GM23338 (cell line): ENCODE measurements around the gene MAGI1. TPM values are rescaled to one million over a fixed set of nuclear protein-coding genes. Genes with fewer than 3 reads are reported as not detected.

ENCODE experiments used
- ATAC-seq: fragments of 200-7000 bp; cut with Tn5 transposase; 3 replicates; pipeline ENCODE4 v1.9.1; 2020
- DNase-seq: peaks from one replicate; pipeline ENCODE4 v3.0.0-alpha.2; 2015; ENCODE audit warnings: low spot score
- H2AFZ ChIP-seq: fragments of 200-600 bp; sonication (generic); 2 replicates; pipeline ENCODE4 v1.8.0; 2016; ENCODE audit warnings: antibody characterized with exemption, mild to moderate bottlenecking, moderate library complexity
- H3F3A ChIP-seq: fragments of 200-600 bp; sonication (generic); replicated peaks from 2 replicates; pipeline ENCODE4 v1.8.0; 2017; ENCODE audit warnings: antibody characterized with exemption, mixed run types, low read depth
- H3K27ac ChIP-seq: fragments of 200-600 bp; sonication (generic); 2 replicates; pipeline ENCODE4 v1.6.1; 2016; ENCODE audit warnings: low read depth
- H3K27me3 ChIP-seq: fragments of 200-600 bp; sonication (generic); 2 replicates; pipeline ENCODE4 v1.8.0; 2016; ENCODE audit warnings: mild to moderate bottlenecking, mixed run types, moderate library complexity; ENCODE audit not compliant: insufficient read depth
- H3K36me3 ChIP-seq: fragments of 200-600 bp; sonication (generic); 2 replicates; pipeline ENCODE4 v1.8.0; 2016; ENCODE audit warnings: mild to moderate bottlenecking; ENCODE audit not compliant: insufficient read depth
- H3K4me1 ChIP-seq: fragments of 200-600 bp; sonication (generic); 2 replicates; pipeline ENCODE4 v1.8.0; 2016; ENCODE audit warnings: mild to moderate bottlenecking, moderate library complexity; ENCODE audit not compliant: insufficient read depth
- H3K4me2 ChIP-seq: fragments of 200-600 bp; sonication (generic); 2 replicates; pipeline ENCODE4 v1.7.1; 2017; ENCODE audit warnings: mixed run types
- H3K4me3 ChIP-seq: fragments of 200-600 bp; sonication (generic); 2 replicates; pipeline ENCODE4 v1.6.1; 2016; ENCODE audit warnings: mixed run types
- H3K79me2 ChIP-seq: fragments of 200-600 bp; sonication (generic); replicated peaks from 2 replicates; pipeline ENCODE4 v1.8.0; 2017; ENCODE audit warnings: mild to moderate bottlenecking; ENCODE audit not compliant: insufficient read depth
- H3K9me2 ChIP-seq: fragments of 200-600 bp; sonication (generic); 2 replicates; pipeline ENCODE4 v1.8.0; 2017; ENCODE audit not compliant: insufficient read depth
- H4K20me1 ChIP-seq: fragments of 200-600 bp; sonication (generic); replicated peaks from 2 replicates; pipeline ENCODE4 v1.8.0; 2017; ENCODE audit warnings: mild to moderate bottlenecking; ENCODE audit not compliant: insufficient read depth
- H3K27ac Mint-ChIP-seq: 2 replicates; pipeline ENCODE4 v1.8.0; 2020; ENCODE audit warnings: inconsistent platforms, mild to moderate bottlenecking, moderate library complexity, mixed read lengths
- H3K27me3 Mint-ChIP-seq: 3 replicates; pipeline ENCODE4 v1.8.0; 2022; ENCODE audit warnings: low read depth, mild to moderate bottlenecking, moderate library complexity, mixed read lengths, inconsistent platforms; ENCODE audit not compliant: insufficient read depth, poor library complexity
- H3K36me3 Mint-ChIP-seq: 3 replicates; pipeline ENCODE4 v1.8.0; 2021; ENCODE audit warnings: low read depth, mild to moderate bottlenecking, inconsistent platforms, moderate library complexity, mixed read lengths
- H3K4me1 Mint-ChIP-seq: 3 replicates; pipeline ENCODE4 v1.8.0; 2020; ENCODE audit warnings: mild to moderate bottlenecking, inconsistent platforms, mixed read lengths
- H3K4me3 Mint-ChIP-seq: 3 replicates; pipeline ENCODE4 v1.8.0; 2021; ENCODE audit warnings: moderate library complexity, mild to moderate bottlenecking, inconsistent platforms, mixed read lengths
- H3K9me3 Mint-ChIP-seq: 3 replicates; pipeline ENCODE4 v1.8.0; 2020; ENCODE audit warnings: moderate library complexity, mild to moderate bottlenecking, inconsistent platforms, mixed read lengths
- CREB1 ChIP-seq: fragments of 250-450 bp; sonication (Bioruptor Pico); IDR thresholded peaks from 2 replicates; pipeline ENCODE4 v1.5.0; 2020; ENCODE audit warnings: low read depth, mild to moderate bottlenecking, moderate library complexity
- CTCF ChIP-seq, 2 experiments: fragments of 200-600 bp in 1 of 2; sonication (generic) in 1 of 2; conservative IDR thresholded peaks; 2 replicates each; pipeline versions ENCODE4 v1.5.1 to v1.6.1; 2016 to 2017; ENCODE audit warnings: antibody characterized with exemption in 2 of 2, low read depth in 2 of 2, mild to moderate bottlenecking in 2 of 2, moderate library complexity in 1 of 2
- ETS1 ChIP-seq: IDR thresholded peaks from 2 replicates; pipeline ENCODE4 v1.6.1; 2016; ENCODE audit warnings: antibody characterized with exemption
- EZH2 ChIP-seq: fragments of 200-600 bp; sonication (generic); IDR thresholded peaks from one replicate; pipeline ENCODE4 v1.8.0; 2017; ENCODE audit warnings: antibody characterized with exemption, mild to moderate bottlenecking, low read depth; ENCODE audit not compliant: unreplicated experiment
- JUNB ChIP-seq: IDR thresholded peaks from one replicate; pipeline ENCODE4 v1.6.1; 2016; ENCODE audit warnings: antibody characterized with exemption; ENCODE audit not compliant: unreplicated experiment
- POLR2AphosphoS5 ChIP-seq: IDR thresholded peaks from 2 replicates; pipeline ENCODE4 v1.6.1; 2016; ENCODE audit warnings: antibody characterized with exemption, low read depth
- REST ChIP-seq: IDR thresholded peaks from one replicate; pipeline ENCODE4 v1.6.1; 2018; ENCODE audit warnings: antibody characterized with exemption; ENCODE audit not compliant: unreplicated experiment
- ZNF114 ChIP-seq: fragments of 250-450 bp; sonication (Bioruptor Pico); IDR thresholded peaks from 2 replicates; pipeline ENCODE4 v1.5.0; 2020; ENCODE audit warnings: mild to moderate bottlenecking, moderate library complexity
- ZNF331 ChIP-seq: fragments of 250-450 bp; sonication (Bioruptor Pico); IDR thresholded peaks from 2 replicates; pipeline ENCODE4 v1.5.0; 2020; ENCODE audit warnings: low read depth, mild to moderate bottlenecking, moderate library complexity
- ZNF462 ChIP-seq: fragments of 250-450 bp; sonication (Bioruptor Pico); IDR thresholded peaks from 2 replicates; pipeline ENCODE4 v1.5.0; 2020; ENCODE audit warnings: mild to moderate bottlenecking, moderate library complexity
- polyA plus RNA-seq: library from polyadenylated mRNA; unstranded; fragments of >200 nt; fragmentation: Nextera tagmentation; extraction: Ambion mirVana; gene quantifications from 2 replicates; pipeline ENCODE4 v1.2.1, GENCODE V29; 2016
- total RNA-seq: library from RNA; depleted of rRNA; stranded (reverse); fragments of >200 nt; shearing (Covaris generic); gene quantifications from 2 replicates; pipeline ENCODE4 v1.2.3, GENCODE V29; 2014

Gene MAGI1
- total and polyA plus RNA-seq, 2 experiments from 2014 or later: 27.4 to 71.2 TPM

- H3F3A ChIP-seq: no peaks in the 10 kb centered on the region
- ATAC-seq (no peak), DNase-seq (no peak)
- H3K9me3 Mint-ChIP-seq: no peaks in the 10 kb centered on the region
- H3K4me1 Mint-ChIP-seq: peaks cover 34% of the 10 kb centered on the region
- H3K4me3 ChIP-seq: no peak overlapping the region
- H2AFZ ChIP-seq: no peak overlapping the region
- H3K27me3 Mint-ChIP-seq: peaks cover 3% of the 10 kb centered on the region
- H3K4me3 Mint-ChIP-seq: no peak overlapping the region
- TF ChIP-seq CTCF (conservative IDR thresholded peaks at IDR 0.05; ENCODE audit: low read depth in 2 of 2) (no peak), CREB1 (no peak)
- no peaks in the 10 kb centered on the region for H4K20me1 ChIP-seq
- no peaks in the 10 kb centered on the region for H3K36me3 Mint-ChIP-seq
- H3K36me3 ChIP-seq: 0 out of 2 replicates have a peak, but pooled peaks cover 3% of the 10 kb centered on the region
- no peaks in the 10 kb centered on the region for H3K9me2 ChIP-seq
- H3K27ac Mint-ChIP-seq: no peak overlapping the region
- peaks cover 36% of the 10 kb centered on the region for H3K4me1 ChIP-seq
- no peaks in the 10 kb centered on the region for H3K27me3 ChIP-seq
- H3K4me2 ChIP-seq: no peak overlapping the region
- H3K79me2 ChIP-seq: no peaks in the 10 kb centered on the region
- H3K27ac ChIP-seq: no peak overlapping the region
Measured at GRCh38 chr3:66050821-66051220, 12.1 kb upstream of the MAGI1 start.

- Mint-ChIP-seq H3K27me3 (peaks cover 3% of the 10 kb centered on the region), H3K4me3 (no peak overlapping the region), H3K36me3 (no peaks in the 10 kb centered on the region), H3K27ac (no peak overlapping the region), H3K4me1 (peaks cover 13% of the 10 kb centered on the region), H3K9me3 (no peaks in the 10 kb centered on the region)
- Histone ChIP-seq H3K27me3 (no peaks in the 10 kb centered on the region), H3K36me3 (0 out of 2 replicates have a peak, but pooled peaks cover 3% of the 10 kb centered on the region), H3K4me1 (peaks cover 10% of the 10 kb centered on the region), H3K9me2 (no peaks in the 10 kb centered on the region), H3F3A (no peaks in the 10 kb centered on the region), H4K20me1 (no peaks in the 10 kb centered on the region), H3K27ac (no peak overlapping the region), H2AFZ (no peak overlapping the region), H3K4me3 (no peak overlapping the region), H3K79me2 (no peaks in the 10 kb centered on the region), H3K4me2 (no peak overlapping the region)
- DNase-seq: no peak
- ATAC-seq: no peak
- no peak for TF ChIP-seq JUNB
- TF ChIP-seq ZNF114 (CRISPR knock-in tag): no peak
- no peak for TF ChIP-seq ZNF331 (CRISPR knock-in tag)
- TF ChIP-seq EZH2: no peak
- no peak for TF ChIP-seq ZNF462 (CRISPR knock-in tag)
- TF ChIP-seq POLR2AphosphoS5: no peak
- TF ChIP-seq ETS1: no peak
- TF ChIP-seq REST: no peak
- no peak for TF ChIP-seq CREB1
Measured at GRCh38 chr3:66048051-66048395, 9.3 kb upstream of the MAGI1 start.
